A549 (cell line): Measurements from ENCODE around the gene LRRD1. TPM values are rescaled to one million over a fixed set of nuclear protein-coding genes. Genes with fewer than 3 reads are reported as not detected.

ENCODE experiments used
- ATAC-seq, 2 experiments: fragments of 200-7000 bp in 1 of 2; fragments of >200 bp in 1 of 2; cut with Nextera tagmentation in 1 of 2; cut with Tn5 transposase in 1 of 2; 3 replicates each; pipeline versions ENCODE4 v1.8.0 to v1.9.1; 2018 to 2020; ENCODE audit warnings: mild to moderate bottlenecking in 1 of 2, moderate library complexity in 1 of 2
- CTCF ChIA-PET: fragments of 300-600 bp; sonication (Branson Sonifier 250); formaldehyde crosslinking; extraction: SDS; loops from one replicate; lab custom pipeline; 2021; ENCODE audit warnings: antibody characterized with exemption, inconsistent platforms; lab: Yijun Ruan, JAX
- POLR2A ChIA-PET: fragments of 350-600 bp; formaldehyde crosslinking; extraction: SDS; loops from one replicate; lab custom pipeline; 2021; ENCODE audit warnings: antibody characterized with exemption, inconsistent platforms; lab: Yijun Ruan, JAX
- DNase-seq, 2 experiments: peaks; one replicate each; pipeline versions ENCODE4 v3.0.0 to v3.0.0-alpha.2; 2011 to 2016; ENCODE audit warnings: low read depth in 1 of 2, low spot score in 1 of 2
- FAIRE-seq: peaks from 2 replicates; lab custom pipeline; 2011; peaks lifted over from hg19 to GRCh38; lab: Jason Lieb, UNC
- H3K27ac ChIP-seq, 2 experiments: fragments of >200 bp; sonication (Bioruptor Twin); formaldehyde crosslinking; 3 replicates each; pipeline ENCODE4 v1.5.1; 2016 to 2017
- H3K4me1 ChIP-seq: fragments of >200 bp; sonication (Bioruptor Twin); formaldehyde crosslinking; 3 replicates; pipeline ENCODE4 v1.6.1; 2016
- H3K4me2 ChIP-seq: fragments of >200 bp; sonication (Bioruptor Twin); formaldehyde crosslinking; 3 replicates; pipeline ENCODE4 v1.6.1; 2016
- H3K4me3 ChIP-seq: fragments of >200 bp; sonication (Bioruptor Twin); formaldehyde crosslinking; 3 replicates; pipeline ENCODE4 v1.5.1; 2016
- H3K9me3 ChIP-seq: fragments of >200 bp; sonication (Bioruptor Twin); formaldehyde crosslinking; 3 replicates; pipeline ENCODE4 v1.6.1; 2016
- BHLHE40 ChIP-seq: IDR thresholded peaks from 2 replicates; pipeline ENCODE4 v1.6.1; 2012; ENCODE audit warnings: low read depth, low read length, inconsistent platforms
- CBX8 ChIP-seq: fragments of 200-600 bp; sonication (generic); IDR thresholded peaks from 2 replicates; pipeline ENCODE4 v1.6.1; 2016
- CHD2 ChIP-seq: fragments of 150-350 bp; IDR thresholded peaks from 2 replicates; pipeline ENCODE4 v1.6.1; 2014; ENCODE audit warnings: low read length; ENCODE audit not compliant: partially characterized antibody
- EHMT2 ChIP-seq: fragments of 200-600 bp; sonication (generic); IDR thresholded peaks from 2 replicates; pipeline ENCODE4 v1.6.1; 2016; ENCODE audit warnings: antibody characterized with exemption, low read depth, mild to moderate bottlenecking, moderate library complexity
- ESRRA ChIP-seq: fragments of 150-350 bp; IDR thresholded peaks from 2 replicates; pipeline ENCODE4 v1.6.1; 2014; ENCODE audit warnings: mild to moderate bottlenecking, low read length, borderline replicate concordance
- GATA3 ChIP-seq: IDR thresholded peaks from 2 replicates; pipeline ENCODE4 v1.6.1; 2012; ENCODE audit warnings: borderline replicate concordance
- HDAC2 ChIP-seq: fragments of 200-600 bp; sonication (generic); IDR thresholded peaks from 2 replicates; pipeline ENCODE4 v1.6.1; 2016
- HOXB13 ChIP-seq: fragments of 250-450 bp; sonication (Bioruptor Pico); IDR thresholded peaks from 2 replicates; pipeline ENCODE4 v1.5.0; 2020; ENCODE audit warnings: low read depth, mild to moderate bottlenecking, moderate library complexity
- MAFK ChIP-seq: fragments of 450-650 bp; IDR thresholded peaks from 2 replicates; pipeline ENCODE4 v1.6.1; 2014; ENCODE audit not compliant: partially characterized antibody
- NPAS2 ChIP-seq: fragments of 250-450 bp; sonication (Bioruptor Pico); IDR thresholded peaks from 2 replicates; pipeline ENCODE4 v1.8.0; 2022; ENCODE audit warnings: mild to moderate bottlenecking, moderate library complexity, borderline replicate concordance
- PHF8 ChIP-seq: fragments of 200-600 bp; sonication (generic); IDR thresholded peaks from 2 replicates; pipeline ENCODE4 v1.6.1; 2016; ENCODE audit warnings: low read depth, mild to moderate bottlenecking, antibody characterized with exemption, moderate library complexity, borderline replicate concordance
- POLR2A ChIP-seq: IDR thresholded peaks from 2 replicates; pipeline ENCODE4 v1.6.1; 2012; ENCODE audit warnings: mild to moderate bottlenecking, low read length
- POLR2AphosphoS2 ChIP-seq: conservative IDR thresholded peaks from 2 replicates; pipeline ENCODE4 v1.6.1; 2012; ENCODE audit warnings: low read length, improper control_type of control experiment, inconsistent platforms
- RCOR1 ChIP-seq: fragments of 150-350 bp; IDR thresholded peaks from 2 replicates; pipeline ENCODE4 v1.6.1; 2014; ENCODE audit warnings: antibody characterized with exemption, low read length, low read depth
- RFX5 ChIP-seq: fragments of 450-650 bp; IDR thresholded peaks from 2 replicates; pipeline ENCODE4 v1.7.1; 2014; ENCODE audit warnings: antibody characterized with exemption, mild to moderate bottlenecking, moderate library complexity
- RNF2 ChIP-seq: fragments of 200-600 bp; sonication (generic); IDR thresholded peaks from 2 replicates; pipeline ENCODE4 v1.6.1; 2016; ENCODE audit warnings: low read depth, mild to moderate bottlenecking, antibody characterized with exemption, moderate library complexity, borderline replicate concordance
- SREBF2 ChIP-seq: fragments of 450-650 bp; IDR thresholded peaks from 2 replicates; pipeline ENCODE4 v1.6.1; 2014; ENCODE audit warnings: mild to moderate bottlenecking, moderate library complexity
- TFCP2L1 ChIP-seq: fragments of 250-450 bp; sonication (Bioruptor Pico); IDR thresholded peaks from 2 replicates; pipeline ENCODE4 v1.5.0; 2021; ENCODE audit warnings: mild to moderate bottlenecking
- ZNF302 ChIP-seq: fragments of 250-450 bp; sonication (Bioruptor Pico); IDR thresholded peaks from 2 replicates; pipeline ENCODE4 v1.9.0; 2021; ENCODE audit warnings: inconsistent platforms, mild to moderate bottlenecking, moderate library complexity
- WGBS: methylation state at CpG from one replicate; pipeline ENCODE4 v1.1.6; 2017; ENCODE audit errors: missing lambda C conversion rate; 5-methylcytosine and 5-hydroxymethylcytosine counted together
- polyA plus RNA-seq, 4 experiments: library from polyadenylated mRNA; depleted of rRNA in 3 of 4; stranded (reverse); fragments of >200 nt; fragmentation: RNase III in 1 of 4; extraction: RNeasy Plus Mini Kit Qiagen cat#74134 plus additional on column Dnase treatment in 1 of 4; gene quantifications; 2 replicates in 3 of 4; 3 replicates in 1 of 4; pipeline ENCODE4 v1.2.3, GENCODE V29; 2011 to 2017
- TF ChIP-seq, protein P1 (sequence below): IDR thresholded peaks from 2 replicates; pipeline ENCODE4 v1.6.1; 2012
- TF ChIP-seq, protein P2 (sequence below): fragments of 200-600 bp; sonication (generic); IDR thresholded peaks from 2 replicates; pipeline ENCODE4 v1.6.1; 2016; ENCODE audit warnings: antibody characterized with exemption, mild to moderate bottlenecking, moderate library complexity
- TF ChIP-seq, protein P3 (sequence below): fragments of 250-450 bp; sonication (Bioruptor Pico); IDR thresholded peaks from 2 replicates; pipeline ENCODE4 v1.5.0; 2020; ENCODE audit warnings: low read depth, mild to moderate bottlenecking, moderate library complexity

The LRRD1 gene
- polyA plus RNA-seq, 2 of the 4 experiments (the other 2 are of a cell fraction), result not detected

DNA sequence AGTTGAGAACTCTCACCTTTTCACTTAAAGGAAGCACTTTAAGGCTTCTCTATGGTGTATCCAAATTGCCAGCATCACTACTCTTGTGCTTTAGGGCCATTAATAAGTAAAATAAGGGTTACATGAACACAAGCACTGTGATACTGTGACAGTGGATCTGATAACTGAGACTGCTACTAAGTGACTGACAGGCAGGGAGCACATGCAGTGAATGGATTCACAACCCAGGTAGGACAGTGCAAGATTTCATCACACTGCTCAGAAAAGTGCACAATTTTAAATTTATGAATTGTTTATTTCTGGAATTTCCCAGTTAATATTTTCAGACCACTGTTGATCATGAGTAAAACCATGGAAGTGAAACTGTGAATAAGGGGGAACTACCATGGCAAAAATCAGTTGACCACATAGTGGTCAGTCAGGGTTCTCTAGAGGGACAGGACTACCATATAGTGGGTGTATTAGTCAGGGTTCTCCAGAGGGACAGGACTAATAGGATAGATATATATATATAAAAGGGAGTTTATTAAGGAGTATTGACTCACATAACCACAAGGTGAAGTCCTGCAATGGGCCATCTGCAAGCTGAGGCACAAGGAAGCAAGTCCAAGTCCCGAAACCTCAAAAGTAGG lies 23.7 kb downstream of the LRRD1 start:
- ATAC-seq, result no peak
- H3K4me2 ChIP-seq, result no peak overlapping the region
- no peak overlapping the region for H3K4me3 ChIP-seq
- 73% methylated on average over 1 of the region's 1 CpG for WGBS
- no peak for FAIRE-seq
- POLR2A ChIA-PET, result no interaction called here
- H3K4me1 ChIP-seq, result no peaks in the 10 kb centered on the region
- no peak for TF ChIP-seq CBX8
- TF ChIP-seq, protein P1, sequence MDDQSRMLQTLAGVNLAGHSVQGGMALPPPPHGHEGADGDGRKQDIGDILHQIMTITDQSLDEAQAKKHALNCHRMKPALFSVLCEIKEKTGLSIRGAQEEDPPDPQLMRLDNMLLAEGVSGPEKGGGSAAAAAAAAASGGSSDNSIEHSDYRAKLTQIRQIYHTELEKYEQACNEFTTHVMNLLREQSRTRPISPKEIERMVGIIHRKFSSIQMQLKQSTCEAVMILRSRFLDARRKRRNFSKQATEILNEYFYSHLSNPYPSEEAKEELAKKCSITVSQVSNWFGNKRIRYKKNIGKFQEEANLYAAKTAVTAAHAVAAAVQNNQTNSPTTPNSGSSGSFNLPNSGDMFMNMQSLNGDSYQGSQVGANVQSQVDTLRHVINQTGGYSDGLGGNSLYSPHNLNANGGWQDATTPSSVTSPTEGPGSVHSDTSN, result no peak
- TF ChIP-seq, protein P2, sequence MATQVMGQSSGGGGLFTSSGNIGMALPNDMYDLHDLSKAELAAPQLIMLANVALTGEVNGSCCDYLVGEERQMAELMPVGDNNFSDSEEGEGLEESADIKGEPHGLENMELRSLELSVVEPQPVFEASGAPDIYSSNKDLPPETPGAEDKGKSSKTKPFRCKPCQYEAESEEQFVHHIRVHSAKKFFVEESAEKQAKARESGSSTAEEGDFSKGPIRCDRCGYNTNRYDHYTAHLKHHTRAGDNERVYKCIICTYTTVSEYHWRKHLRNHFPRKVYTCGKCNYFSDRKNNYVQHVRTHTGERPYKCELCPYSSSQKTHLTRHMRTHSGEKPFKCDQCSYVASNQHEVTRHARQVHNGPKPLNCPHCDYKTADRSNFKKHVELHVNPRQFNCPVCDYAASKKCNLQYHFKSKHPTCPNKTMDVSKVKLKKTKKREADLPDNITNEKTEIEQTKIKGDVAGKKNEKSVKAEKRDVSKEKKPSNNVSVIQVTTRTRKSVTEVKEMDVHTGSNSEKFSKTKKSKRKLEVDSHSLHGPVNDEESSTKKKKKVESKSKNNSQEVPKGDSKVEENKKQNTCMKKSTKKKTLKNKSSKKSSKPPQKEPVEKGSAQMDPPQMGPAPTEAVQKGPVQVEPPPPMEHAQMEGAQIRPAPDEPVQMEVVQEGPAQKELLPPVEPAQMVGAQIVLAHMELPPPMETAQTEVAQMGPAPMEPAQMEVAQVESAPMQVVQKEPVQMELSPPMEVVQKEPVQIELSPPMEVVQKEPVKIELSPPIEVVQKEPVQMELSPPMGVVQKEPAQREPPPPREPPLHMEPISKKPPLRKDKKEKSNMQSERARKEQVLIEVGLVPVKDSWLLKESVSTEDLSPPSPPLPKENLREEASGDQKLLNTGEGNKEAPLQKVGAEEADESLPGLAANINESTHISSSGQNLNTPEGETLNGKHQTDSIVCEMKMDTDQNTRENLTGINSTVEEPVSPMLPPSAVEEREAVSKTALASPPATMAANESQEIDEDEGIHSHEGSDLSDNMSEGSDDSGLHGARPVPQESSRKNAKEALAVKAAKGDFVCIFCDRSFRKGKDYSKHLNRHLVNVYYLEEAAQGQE, result no peak
- no peak for TF ChIP-seq GATA3
- no peak for TF ChIP-seq PHF8
- no peak for TF ChIP-seq HDAC2
- TF ChIP-seq RNF2, result no peak
- no peak for TF ChIP-seq POLR2A
- TF ChIP-seq ZNF302 (CRISPR knock-in tag), result no peak
- TF ChIP-seq, protein P3, sequence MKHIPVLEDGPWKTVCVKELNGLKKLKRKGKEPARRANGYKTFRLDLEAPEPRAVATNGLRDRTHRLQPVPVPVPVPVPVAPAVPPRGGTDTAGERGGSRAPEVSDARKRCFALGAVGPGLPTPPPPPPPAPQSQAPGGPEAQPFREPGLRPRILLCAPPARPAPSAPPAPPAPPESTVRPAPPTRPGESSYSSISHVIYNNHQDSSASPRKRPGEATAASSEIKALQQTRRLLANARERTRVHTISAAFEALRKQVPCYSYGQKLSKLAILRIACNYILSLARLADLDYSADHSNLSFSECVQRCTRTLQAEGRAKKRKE, result no peak
- TF ChIP-seq TFCP2L1, result no peak
- no peak for TF ChIP-seq HOXB13 (CRISPR knock-in tag)
- TF ChIP-seq POLR2AphosphoS2, result no peak
- no peak for TF ChIP-seq ESRRA
- no peak for TF ChIP-seq RFX5
- no peak for TF ChIP-seq EHMT2
- TF ChIP-seq RCOR1, result no peak
- TF ChIP-seq BHLHE40, result no peak
- no peak for TF ChIP-seq SREBF2
- CTCF ChIA-PET, result no interaction called here
- DNase-seq, result no peak
- H3K27ac ChIP-seq, result no peak overlapping the region
- no peaks in the 10 kb centered on the region for H3K9me3 ChIP-seq

DNA sequence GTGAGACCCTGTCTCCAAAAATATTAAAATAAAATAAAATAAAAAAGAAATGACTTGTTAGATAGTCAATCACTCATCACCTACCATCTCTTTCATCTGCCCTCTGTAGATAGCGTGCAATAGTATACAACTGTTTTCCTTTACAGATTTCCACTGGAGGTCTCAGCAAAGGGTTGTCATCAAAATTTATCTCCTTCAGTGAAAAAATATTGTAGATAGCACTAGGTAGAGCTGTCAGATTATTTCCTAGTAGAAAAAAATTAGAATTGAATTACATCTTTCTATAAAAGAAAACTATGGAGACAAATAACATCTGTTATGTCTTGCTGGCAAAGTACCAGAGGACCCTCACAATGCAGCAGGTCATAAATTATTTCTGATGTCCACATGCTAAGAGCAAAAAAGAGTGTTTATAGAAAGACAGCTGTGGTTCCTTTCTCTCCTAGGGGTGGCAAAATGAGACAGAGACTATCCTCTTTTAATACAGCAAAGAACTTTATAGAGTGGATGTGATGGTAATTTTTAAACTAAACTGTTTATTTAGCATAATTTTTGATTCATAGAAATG lies 28.4 kb downstream of the LRRD1 start:
- DNase-seq (no peak), FAIRE-seq (no peak), ATAC-seq (no peak)
- no peaks in the 10 kb centered on the region for H3K4me1 ChIP-seq
- 86% methylated on average over 1 of the region's 1 CpG for WGBS
- no peak overlapping the region for H3K4me3 ChIP-seq
- H3K27ac ChIP-seq, result no peak overlapping the region
- no peak overlapping the region for H3K4me2 ChIP-seq
- ChIA-PET CTCF (interaction anchor here (1.7 kb wide), 1 partner anchor 17 kb away, joined by 3 read pairs; no protein-coding TSS in a partner anchor), POLR2A (no interaction called here)
- no peaks in the 10 kb centered on the region for H3K9me3 ChIP-seq
- TF ChIP-seq NPAS2 (CRISPR knock-in tag), result no peak
- TF ChIP-seq MAFK, result peak; percentile 21
- TF ChIP-seq CHD2, result no peak
- TF ChIP-seq, all 56 proteins: peak for 1
